ENCODE measurements around the gene SPATA25. TPM values are rescaled to one million over a fixed set of nuclear protein-coding genes. Genes with fewer than 3 reads are reported as not detected.

SPATA25 gene, protein sequence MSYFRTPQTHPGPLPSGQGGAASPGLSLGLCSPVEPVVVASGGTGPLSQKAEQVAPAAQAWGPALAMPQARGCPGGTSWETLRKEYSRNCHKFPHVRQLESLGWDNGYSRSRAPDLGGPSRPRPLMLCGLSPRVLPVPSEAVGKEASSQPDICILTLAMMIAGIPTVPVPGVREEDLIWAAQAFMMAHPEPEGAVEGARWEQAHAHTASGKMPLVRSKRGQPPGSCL
- total RNA-seq (1 to 10 TPM; 1.0 to 3.9 (median 1.2) TPM), polyA plus RNA-seq (not detected), total RNA-seq (1.3 reads per million, percentile 2 among the genes with 10 or more reads in this experiment)

GRCh38 chr20:45887346-45887715 lies at the start of gene SPATA25:
Gene SPATA25, minus strand, starts transcription at chr20:45887622. Its CDS starts 32 bp downstream, at chr20:45887590.
- intact Hi-C loops (cut with micrococcal nuclease): no loop called here
- peak within 1 kb of the TSS in 3 of 9 donors; percentile 33 to 59 (median 40) for H3K27ac Mint-ChIP-seq
- Histone ChIP-seq H3K9me3 (ENCODE audit: control insufficient read depth in 2 of 3, low read length in 3 of 3) (no peaks in the 10 kb centered on the region), H3K4me3 (ENCODE audit: low read length) (no peak within 1 kb of the TSS), H3K36me3 (ENCODE audit: control insufficient read depth in 2 of 3, insufficient read depth in 3 of 3, low read length in 3 of 3) (peaks cover 0 to 40% (median 10%) of the 10 kb centered on the region in 3 experiments), H3K4me1 (ENCODE audit: control insufficient read depth in 2 of 2, insufficient read depth in 2 of 2, low read length in 2 of 2) (peaks cover 14 to 18% of the 10 kb centered on the region in 2 donors), H3K27ac (ENCODE audit: low read depth, low read length) (no peak within 1 kb of the TSS), H3K27me3 (ENCODE audit: control insufficient read depth in 2 of 2, insufficient read depth in 2 of 2, low read length in 2 of 2) (no peaks in the 10 kb centered on the region)
- ATAC-seq (no peak), DNase-seq (no peak)
- H3K4me3 Mint-ChIP-seq: peak within 1 kb of the TSS in 1 of 10 donors; percentile 45
- peaks cover 0 to 1% (median 0%) of the 10 kb centered on the region in 11 donors for H3K9me3 Mint-ChIP-seq
- peaks cover 21 to 41% (median 38%) of the 10 kb centered on the region in 7 donors for H3K4me1 Mint-ChIP-seq
- ChIA-PET CTCF (no interaction called here), POLR2A (interaction anchor here (0.8 kb wide), 1 partner anchor 47 kb away, joined by 3 read pairs; the partner anchor contains the start of gene PCIF1)
- H3K36me3 Mint-ChIP-seq: peaks cover 0 to 15% (median 10%) of the 10 kb centered on the region in 5 donors
- H3K27me3 Mint-ChIP-seq: no peaks in the 10 kb centered on the region

- intact Hi-C loops (cut with micrococcal nuclease): loop anchor here (1.0 to 10.0 kb wide), 13 partner anchors 37 to 975 kb away; partner anchors contain the start of genes ACOT8 (in 2 of the 2), CTSA (in 2 of the 2), DNTTIP1 (in 2 of the 2) and NEURL2 (in 2 of the 2)
- peak overlapping the region; percentile 95 to 99 (median 97) for H3K27ac Mint-ChIP-seq
- Histone ChIP-seq H3K36me3 (ENCODE audit: control insufficient read depth in 2 of 3, insufficient read depth in 3 of 3, low read length in 3 of 3) (peaks cover 0 to 46% (median 25%) of the 10 kb centered on the region in 3 experiments), H3K9me3 (ENCODE audit: control insufficient read depth in 2 of 3, low read length in 3 of 3) (no peaks in the 10 kb centered on the region), H3K27ac (ENCODE audit: low read depth, low read length) (peak overlapping the region; percentile 96), H3K4me3 (ENCODE audit: low read length) (peak overlapping the region; percentile 96), H3K4me1 (ENCODE audit: control insufficient read depth in 2 of 2, insufficient read depth in 2 of 2, low read length in 2 of 2) (peaks cover 10 to 21% of the 10 kb centered on the region in 2 donors), H3K27me3 (ENCODE audit: control insufficient read depth in 2 of 2, insufficient read depth in 2 of 2, low read length in 2 of 2) (no peaks in the 10 kb centered on the region)
- peaks cover 12 to 28% (median 17%) of the 10 kb centered on the region in 5 donors for H3K36me3 Mint-ChIP-seq
- ATAC-seq: no peak
- H3K27me3 Mint-ChIP-seq: no peaks in the 10 kb centered on the region
- H3K4me1 Mint-ChIP-seq: peaks cover 8 to 37% (median 33%) of the 10 kb centered on the region in 7 donors
- no peaks in the 10 kb centered on the region for H3K9me3 Mint-ChIP-seq
- peak overlapping the region; percentile 85 to 99 (median 97) for H3K4me3 Mint-ChIP-seq
- POLR2A ChIA-PET: interaction anchor here (0.6 to 6.8 kb wide), 24 partner anchors 8 to 573 kb away, joined by 3 to 174 read pairs (median 10); partner anchors contain the start of genes ACOT8, CTSA, DNTTIP1 and ELMO2
- CTCF ChIA-PET: interaction anchor here (0.7 to 7.9 kb wide), 5 partner anchors 16 to 54 kb away, joined by 3 to 54 read pairs (median 3); partner anchors contain the start of genes ZNF335 and ZSWIM1
- peak in 1 of 9 donors; percentile 45 for DNase-seq
These were observed 48.1 kb upstream of the SPATA25 start for GRCh38 chr20:45935416-45936046.

- peak within 1 kb of the TSS; percentile 85 to 99 (median 98) for H3K4me3 Mint-ChIP-seq
- no peaks in the 10 kb centered on the region for H3K27me3 ChIP-seq (ENCODE audit: control insufficient read depth in 2 of 2, insufficient read depth in 2 of 2, low read length in 2 of 2)
- intact Hi-C loops (cut with micrococcal nuclease): loop anchor here (1.0 to 10.0 kb wide), 16 partner anchors 24 to 974 kb away; partner anchors contain the start of genes ACOT8 (in 2 of the 2), CTSA (in 2 of the 2), DNTTIP1 (in 2 of the 2) and NEURL2 (in 2 of the 2)
- no peaks in the 10 kb centered on the region for H3K27me3 Mint-ChIP-seq
- no peaks in the 10 kb centered on the region for H3K9me3 Mint-ChIP-seq
- peaks cover 0 to 39% (median 21%) of the 10 kb centered on the region in 3 experiments for H3K36me3 ChIP-seq (ENCODE audit: control insufficient read depth in 2 of 3, insufficient read depth in 3 of 3, low read length in 3 of 3)
- H3K4me1 ChIP-seq (ENCODE audit: control insufficient read depth in 2 of 2, insufficient read depth in 2 of 2, low read length in 2 of 2): peaks cover 10 to 21% of the 10 kb centered on the region in 2 donors
- POLR2A ChIA-PET: interaction anchor here (0.6 to 6.8 kb wide), 26 partner anchors 9 to 572 kb away, joined by 3 to 174 read pairs (median 8); partner anchors contain the start of genes ACOT8, CTSA, DNTTIP1 and ELMO2
- no peaks in the 10 kb centered on the region for H3K9me3 ChIP-seq (ENCODE audit: control insufficient read depth in 2 of 3, low read length in 3 of 3)
- ATAC-seq (peak; percentile 87), DNase-seq (peak; percentile 98 to 99 (median 99))
- peaks cover 10 to 23% (median 17%) of the 10 kb centered on the region in 5 donors for H3K36me3 Mint-ChIP-seq
- peak within 1 kb of the TSS; percentile 96 for H3K27ac ChIP-seq (ENCODE audit: low read depth, low read length)
- H3K4me3 ChIP-seq (ENCODE audit: low read length): peak within 1 kb of the TSS; percentile 96
- peak within 1 kb of the TSS; percentile 95 to 99 (median 98) for H3K27ac Mint-ChIP-seq
- CTCF ChIA-PET: interaction anchor here (0.8 to 7.9 kb wide), 5 partner anchors 16 to 54 kb away, joined by 3 to 54 read pairs (median 3); partner anchors contain the start of genes ZNF335 and ZSWIM1
- peaks cover 8 to 37% (median 33%) of the 10 kb centered on the region in 7 donors for H3K4me1 Mint-ChIP-seq
These were observed 47.4 kb upstream of the SPATA25 start, which contains the start of gene PCIF1 for GRCh38 chr20:45934586-45935415. Gene PCIF1, plus strand, starts transcription at chr20:45934683. Its CDS starts 4,317 bp downstream, at chr20:45939000.

DNA sequence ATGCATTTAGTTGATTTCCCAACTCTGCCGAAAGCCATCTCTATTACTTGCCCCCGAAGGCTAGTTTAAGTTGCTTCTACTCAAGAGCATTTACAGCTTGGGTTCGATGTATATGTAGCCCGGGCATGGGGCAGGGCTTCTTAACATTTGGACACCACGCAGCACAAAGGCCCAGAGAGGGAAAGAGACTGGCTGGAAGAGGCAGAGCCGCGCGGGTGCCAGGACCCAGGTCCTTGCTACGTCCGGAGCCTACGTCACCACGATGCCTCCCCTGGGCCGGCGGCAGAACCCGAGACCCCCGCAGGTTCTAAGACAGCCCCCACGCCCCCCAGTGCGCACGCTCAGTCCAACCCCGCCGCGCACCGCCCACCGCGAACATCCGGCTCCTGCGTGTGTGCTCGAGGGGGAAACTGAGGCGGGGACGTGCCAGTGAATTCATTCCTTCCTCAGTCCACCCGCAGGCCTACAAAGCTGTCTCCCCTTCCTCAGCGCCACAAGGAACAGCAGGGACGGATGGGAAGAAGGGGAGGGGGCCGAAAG lies 46.7 kb upstream of the SPATA25 start:
- peaks cover 8 to 33% (median 30%) of the 10 kb centered on the region in 7 donors for H3K4me1 Mint-ChIP-seq
- H3K27me3 Mint-ChIP-seq: no peaks in the 10 kb centered on the region
- peaks cover 10 to 21% of the 10 kb centered on the region in 2 donors for H3K4me1 ChIP-seq (ENCODE audit: control insufficient read depth in 2 of 2, insufficient read depth in 2 of 2, low read length in 2 of 2)
- ChIA-PET POLR2A (interaction anchor here (0.6 to 6.8 kb wide), 20 partner anchors 10 to 571 kb away, joined by 3 to 174 read pairs (median 12); partner anchors contain the start of genes ACOT8, CTSA, ELMO2 and NEURL2), CTCF (interaction anchor here (0.6 to 7.9 kb wide), 10 partner anchors 11 to 79 kb away, joined by 3 to 54 read pairs (median 4); partner anchors contain the start of genes CTSA, NEURL2, ZNF335 and ZSWIM1)
- H3K27me3 ChIP-seq (ENCODE audit: control insufficient read depth in 2 of 2, insufficient read depth in 2 of 2, low read length in 2 of 2): no peaks in the 10 kb centered on the region
- ATAC-seq: peak; percentile 1
- H3K27ac Mint-ChIP-seq: peak overlapping the region; percentile 94 to 99 (median 96)
- H3K9me3 Mint-ChIP-seq: no peaks in the 10 kb centered on the region
- H3K4me3 ChIP-seq (ENCODE audit: low read length): peak overlapping the region; percentile 96
- H3K4me3 Mint-ChIP-seq: peak overlapping the region; percentile 85 to 99 (median 97)
- H3K9me3 ChIP-seq (ENCODE audit: control insufficient read depth in 2 of 3, low read length in 3 of 3): no peaks in the 10 kb centered on the region
- H3K27ac ChIP-seq (ENCODE audit: low read depth, low read length): peak overlapping the region; percentile 96
- H3K36me3 Mint-ChIP-seq: peaks cover 5 to 18% (median 12%) of the 10 kb centered on the region in 5 donors
- intact Hi-C loops (cut with micrococcal nuclease): loop anchor here (1.0 to 10.0 kb wide), 7 partner anchors 23 to 973 kb away; partner anchors contain the start of genes DNTTIP1 (in 1 of the 2), NCOA5 (in 1 of the 2), TOMM34 (in 1 of the 2) and UBE2C (in 1 of the 2)
- peaks cover 0 to 32% (median 14%) of the 10 kb centered on the region in 3 experiments for H3K36me3 ChIP-seq (ENCODE audit: control insufficient read depth in 2 of 3, insufficient read depth in 3 of 3, low read length in 3 of 3)
- DNase-seq: peak in 1 of 9 donors; percentile 60
